ENCODE data around the gene DVL3.
A peak's percentile ranks its signal among the peaks of the same experiment; 100 is the strongest.
"Not testable (repeated sequence)": the region's sequence is repeated elsewhere in the genome, so short reads cannot be mapped to it uniquely, and the experiment has no call there.

Gene DVL3

DNA sequence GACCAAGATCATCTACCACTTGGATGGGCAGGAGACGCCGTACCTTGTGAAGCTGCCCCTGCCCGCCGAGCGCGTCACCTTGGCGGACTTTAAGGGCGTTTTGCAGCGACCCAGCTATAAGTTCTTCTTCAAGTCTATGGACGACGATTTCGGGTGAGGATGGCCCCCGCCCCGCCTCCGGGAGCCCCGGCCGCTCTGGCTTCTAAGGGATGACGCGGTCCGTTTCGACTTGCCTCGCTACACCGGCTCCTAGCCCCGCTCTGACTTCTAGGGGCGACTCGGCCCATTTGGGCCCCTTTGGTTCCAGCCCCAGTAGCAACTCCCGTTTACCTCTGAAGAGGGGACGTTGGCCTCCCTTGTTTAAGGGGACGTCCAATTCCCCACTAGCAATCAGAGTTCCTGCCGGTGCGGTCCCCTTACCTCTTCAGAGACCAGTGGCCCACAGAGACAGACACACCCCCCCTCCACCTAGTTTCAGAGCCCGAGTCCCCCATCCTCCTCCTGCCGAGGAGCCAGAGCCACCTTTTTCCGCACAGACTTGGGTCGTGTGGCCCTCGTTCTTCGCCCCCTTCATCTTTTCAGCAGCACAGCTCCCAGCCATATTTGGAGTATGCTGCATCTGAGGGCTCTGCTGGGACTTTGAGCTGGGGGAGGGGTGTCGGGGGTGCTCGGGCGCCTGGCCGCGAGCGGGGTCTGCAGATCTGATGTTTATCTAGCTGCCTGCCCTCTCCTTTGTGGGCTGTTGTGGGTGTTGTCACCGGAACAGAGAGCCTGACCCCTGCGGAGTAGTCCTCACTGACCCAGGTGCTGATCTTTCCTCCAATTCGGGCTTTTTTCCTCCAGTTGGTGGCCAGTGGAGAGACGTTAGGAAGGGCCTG lies 706 bp downstream of the DVL3 start:
- peak in 1 of 3 experiments; percentile 57 for DNase-seq (ENCODE audit: low read depth in 3 of 3)

- no peak for DNase-seq (ENCODE audit: low read depth in 3 of 3)
Observed at GRCh38 chr3:184156522-184156955, 1.4 kb downstream of the DVL3 start.

- DNase-seq (ENCODE audit: low read depth in 3 of 3): no peak
Observed at GRCh38 chr3:184157206-184157605, 2.0 kb downstream of the DVL3 start.

DNA sequence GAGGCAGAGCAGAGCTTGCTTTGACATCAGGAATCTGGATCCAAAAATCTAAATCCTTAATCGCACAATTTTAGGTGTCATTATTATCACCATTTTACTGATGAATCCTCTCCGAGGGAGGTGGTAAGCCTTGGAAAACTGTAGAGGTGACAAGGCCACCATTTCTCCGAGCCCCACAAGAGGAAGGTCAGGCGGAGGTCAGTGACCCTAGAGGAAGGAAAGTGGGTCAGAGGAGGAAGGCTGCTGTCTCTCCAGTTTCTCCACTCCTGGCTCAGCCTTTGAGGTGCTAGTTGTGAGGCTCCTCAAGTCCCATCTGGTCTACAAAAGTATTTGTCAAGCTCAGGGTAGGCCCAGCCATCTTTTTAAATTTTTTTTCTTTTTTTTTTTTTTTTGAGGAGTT lies 3.2 kb downstream of the DVL3 start:
- DNase-seq (ENCODE audit: low read depth in 3 of 3): no peak

GRCh38 chr3:184160456-184160855 lies 5.3 kb downstream of the DVL3 start:
- DNase-seq (ENCODE audit: low read depth in 3 of 3): no peak

- not testable (repeated sequence) for DNase-seq (ENCODE audit: low read depth in 3 of 3)
Observed at GRCh38 chr3:184162571-184163070, 7.4 kb downstream of the DVL3 start.

DNA sequence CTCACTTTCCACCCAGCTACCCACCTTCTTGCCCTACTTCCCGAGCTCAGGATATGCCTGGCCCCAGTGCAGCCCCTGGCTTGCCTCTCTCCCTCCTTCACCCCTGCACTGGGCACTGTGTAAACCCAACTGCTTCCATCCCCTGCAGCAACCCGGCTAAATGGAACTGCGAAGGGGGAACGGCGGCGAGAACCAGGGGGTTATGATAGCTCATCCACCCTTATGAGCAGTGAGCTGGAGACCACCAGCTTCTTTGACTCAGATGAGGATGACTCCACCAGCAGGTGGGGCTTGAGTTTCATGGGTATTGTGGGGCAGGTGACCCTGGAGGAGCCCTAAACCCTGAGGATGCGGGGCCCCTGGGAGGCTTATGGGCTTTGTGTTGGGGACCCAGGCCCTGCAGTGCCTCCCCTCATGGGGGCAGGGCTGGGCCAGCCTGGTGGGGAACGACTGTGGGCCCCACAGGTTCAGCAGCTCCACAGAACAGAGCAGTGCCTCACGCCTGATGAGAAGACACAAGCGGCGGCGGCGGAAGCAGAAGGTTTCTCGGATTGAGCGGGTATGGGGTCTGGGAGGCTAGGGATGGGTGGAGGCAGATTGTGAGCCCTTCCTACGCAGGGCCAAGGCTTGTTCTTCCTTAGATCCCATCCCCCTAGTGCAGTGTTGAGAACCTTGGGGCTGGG lies 9.6 kb downstream of the DVL3 start:
- no peak for DNase-seq (ENCODE audit: low read depth in 3 of 3)

DNA sequence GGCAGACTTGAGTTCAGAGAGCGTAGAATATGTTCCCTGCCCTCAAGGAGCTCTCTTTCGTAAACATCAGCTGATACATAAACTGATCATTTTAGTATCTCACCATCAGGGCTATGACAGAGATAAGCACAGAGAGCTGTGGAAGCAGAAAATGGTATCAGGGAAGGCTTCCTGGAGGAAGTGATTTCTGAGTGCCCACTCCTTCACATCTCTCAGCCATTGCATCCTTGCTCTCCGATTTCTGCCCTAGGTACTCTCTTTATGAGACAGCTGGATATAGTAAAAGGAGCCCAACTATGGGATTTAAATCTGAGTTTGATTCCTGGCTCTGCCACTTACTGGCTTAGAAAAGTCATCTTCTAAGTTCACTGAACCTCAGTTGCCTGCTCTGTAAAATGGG lies 10.4 kb downstream of the DVL3 start:
- DNase-seq (ENCODE audit: low read depth in 3 of 3): no peak

GRCh38 chr3:184166671-184167070 lies 11.5 kb downstream of the DVL3 start:
- no peak for DNase-seq (ENCODE audit: low read depth in 3 of 3)

DNA sequence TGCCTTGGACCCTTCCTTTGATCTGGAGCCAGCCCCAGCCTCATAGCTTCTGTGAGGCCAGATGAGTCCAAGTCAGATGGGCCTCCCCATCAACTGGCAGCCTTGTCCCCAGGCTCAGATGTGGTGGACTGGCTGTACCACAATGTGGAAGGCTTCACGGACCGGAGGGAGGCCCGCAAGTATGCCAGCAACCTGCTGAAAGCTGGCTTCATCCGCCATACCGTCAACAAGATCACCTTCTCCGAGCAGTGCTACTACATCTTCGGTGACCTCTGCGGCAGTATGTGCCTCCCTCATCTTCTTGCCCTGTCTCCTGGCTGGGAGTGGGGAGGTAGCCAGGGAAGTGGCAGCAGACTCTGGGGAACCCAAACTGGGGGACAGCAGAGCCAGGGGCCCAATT lies 12.6 kb downstream of the DVL3 start:
- no peak for DNase-seq (ENCODE audit: low read depth in 3 of 3)

- no peak for DNase-seq (ENCODE audit: low read depth in 3 of 3)
Observed at GRCh38 chr3:184168363-184169120, 13.4 kb downstream of the DVL3 start.

- no peak for DNase-seq (ENCODE audit: low read depth in 3 of 3)
Observed at GRCh38 chr3:184169896-184170875, 15.0 kb downstream of the DVL3 start.

DNA sequence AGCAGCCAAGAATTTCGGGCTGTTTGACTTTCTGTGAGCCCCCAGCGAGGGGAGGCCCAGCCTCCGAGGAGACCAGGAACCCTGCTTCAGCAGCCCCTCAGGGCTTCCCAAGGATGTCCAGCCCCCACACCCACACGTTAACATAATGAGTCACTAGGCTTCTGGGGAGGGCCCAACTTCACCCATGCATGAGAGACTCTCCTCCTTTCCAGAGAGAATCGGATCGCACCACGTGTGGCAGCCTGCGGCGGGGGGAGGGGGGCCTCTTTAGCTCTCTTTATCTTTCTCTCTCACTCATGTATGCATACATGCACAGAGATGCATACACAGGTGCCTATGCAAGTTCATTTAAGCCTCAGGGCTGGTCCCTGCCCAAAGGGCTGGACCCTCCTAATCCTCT lies 16.4 kb downstream of the DVL3 start:
- DNase-seq (ENCODE audit: low read depth in 3 of 3): no peak

DNA sequence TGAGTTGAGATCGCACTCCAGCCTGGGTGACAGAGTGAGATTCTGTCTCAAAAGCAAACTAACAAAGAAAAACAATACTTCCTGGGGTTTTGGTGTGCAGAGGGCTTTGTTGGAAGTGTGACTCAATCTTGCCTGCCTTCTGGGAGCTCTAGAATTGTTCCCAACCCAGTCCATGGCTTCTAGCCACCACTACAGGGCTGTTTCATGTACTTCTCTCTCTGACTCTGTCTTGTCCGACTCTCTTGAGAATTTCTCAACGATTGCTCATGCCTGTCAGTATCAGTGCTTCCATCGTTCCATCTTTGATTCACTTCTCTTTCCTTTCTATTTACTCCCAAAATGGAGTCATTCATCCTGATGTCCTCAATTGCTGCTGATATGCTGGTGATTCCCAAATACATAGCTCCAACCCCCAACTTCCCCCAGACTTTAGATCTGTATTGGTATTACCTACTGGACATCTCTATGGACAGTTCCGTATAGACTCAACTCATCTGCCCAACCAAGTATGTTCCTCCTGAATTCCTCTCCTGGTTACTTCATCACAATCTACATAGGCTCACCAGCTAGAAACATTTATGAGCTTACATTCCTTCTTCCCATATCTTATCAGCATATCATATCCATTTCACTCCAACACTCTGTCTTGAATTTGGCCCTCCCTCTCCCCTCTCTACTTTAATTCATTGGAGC lies 17.6 kb downstream of the DVL3 start:
- DNase-seq (ENCODE audit: low read depth in 3 of 3): no peak

- no peak for DNase-seq (ENCODE audit: low read depth in 3 of 3)
Observed at GRCh38 chr3:184173374-184173722, 18.2 kb downstream of the DVL3 start.

GRCh38 chr3:184174284-184174645 lies 19.1 kb downstream of the DVL3 start:
- no peak for DNase-seq (ENCODE audit: low read depth in 3 of 3)

GRCh38 chr3:184174646-184175492 lies 19.7 kb downstream of the DVL3 start, which contains the start of gene AP2M1:
Gene AP2M1 (plus strand): TSS chr3:184174855. CDS start chr3:184176994, 2,139 bp downstream.
- peak; percentile 95 to 97 (median 96) for DNase-seq (ENCODE audit: low read depth in 3 of 3)

DNA sequence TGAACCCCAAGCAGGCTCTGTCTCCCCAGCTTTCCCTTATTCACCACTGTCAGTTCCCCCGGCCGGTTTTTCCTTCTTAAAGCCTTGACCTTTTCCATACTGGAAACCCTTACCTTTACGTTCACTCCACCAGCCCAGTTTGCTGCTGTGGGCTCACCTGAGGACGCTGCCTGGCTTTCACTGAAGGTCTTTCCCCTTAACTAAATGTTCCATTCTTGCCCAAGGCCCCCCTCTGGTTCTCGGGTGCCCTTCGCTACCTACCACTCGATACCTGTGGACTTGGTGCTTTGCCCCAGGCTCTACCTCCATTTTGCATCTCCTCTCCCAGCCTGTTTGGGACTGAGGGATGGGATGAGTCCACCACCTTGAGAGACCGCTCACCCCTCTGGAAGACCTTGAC lies 20.3 kb downstream of the DVL3 start:
- DNase-seq (ENCODE audit: low read depth in 3 of 3): no peak

DNA sequence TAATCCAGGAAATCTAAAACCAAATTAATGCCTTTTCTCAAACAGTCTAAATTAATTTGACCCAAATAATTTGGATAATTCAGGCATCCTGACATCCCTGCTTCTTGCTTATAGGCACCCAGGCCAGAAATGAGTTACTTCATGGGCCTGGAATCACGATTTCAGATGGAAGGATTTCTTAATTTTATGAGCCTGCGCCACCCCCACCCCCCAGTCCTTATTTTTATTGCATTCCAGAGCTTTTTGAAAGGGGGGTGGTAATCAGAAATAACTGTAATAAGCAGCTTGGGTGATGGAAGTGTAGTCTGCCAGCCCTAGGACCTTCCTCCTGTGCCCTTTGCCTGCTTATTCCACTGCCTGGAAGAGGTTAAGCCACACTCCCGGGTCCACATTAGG lies 20.8 kb downstream of the DVL3 start:
- DNase-seq (ENCODE audit: low read depth in 3 of 3): no peak
